Measurements from ENCODE around the gene PTPRH. TPM values are rescaled to one million over a fixed set of nuclear protein-coding genes. Genes with fewer than 3 reads are reported as not detected.
"Not testable (repeated sequence)": the region's sequence is repeated elsewhere in the genome, so short reads cannot be mapped to it uniquely, and the experiment has no call there.

PTPRH gene
- total RNA-seq, 2 donors from 2014 or later: 76.3 to 131 TPM

DNA sequence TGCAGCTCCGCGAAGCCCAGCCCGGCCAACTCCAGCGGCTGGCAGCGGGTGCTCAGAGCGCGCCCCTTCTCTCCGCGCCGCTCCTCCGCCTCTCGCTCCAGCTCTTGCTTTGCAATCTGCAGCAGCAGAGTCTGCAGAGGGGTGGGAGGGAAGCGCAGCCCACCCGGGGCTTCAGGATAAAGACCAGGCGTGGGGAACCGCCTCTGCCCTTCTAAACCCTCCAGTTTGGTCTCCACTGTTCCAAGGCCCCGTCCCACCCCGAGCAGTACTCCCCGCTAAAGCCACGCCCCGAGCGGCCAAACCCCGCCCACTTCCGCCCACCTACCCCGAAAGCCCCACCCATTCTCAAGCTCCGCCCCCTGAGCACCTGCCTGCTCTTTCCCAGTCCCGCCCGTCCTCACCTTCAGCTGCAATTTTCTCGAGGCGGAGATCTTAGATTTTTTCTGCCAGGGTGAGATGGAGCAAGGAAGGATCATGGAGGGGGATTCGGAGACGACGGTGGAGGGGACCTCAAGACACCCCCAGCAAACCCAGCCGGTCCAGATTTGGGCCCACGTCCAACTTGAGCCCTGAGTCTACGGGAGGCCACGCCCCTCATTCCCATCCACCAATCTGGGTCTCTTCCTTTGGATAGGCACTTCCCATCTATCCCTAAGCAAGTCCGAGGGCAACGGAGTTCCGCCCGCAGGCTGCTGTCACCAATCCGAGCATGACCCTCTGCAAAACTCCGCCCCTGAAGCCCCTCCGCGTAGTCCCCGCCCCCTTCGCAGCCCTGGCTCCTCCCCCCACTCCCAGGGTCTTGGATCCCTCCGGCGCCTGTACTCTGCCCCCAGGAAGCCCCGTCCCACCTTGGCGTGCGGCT, 52.9 kb downstream of the PTPRH start:
- TF ChIP-seq, protein P1, sequence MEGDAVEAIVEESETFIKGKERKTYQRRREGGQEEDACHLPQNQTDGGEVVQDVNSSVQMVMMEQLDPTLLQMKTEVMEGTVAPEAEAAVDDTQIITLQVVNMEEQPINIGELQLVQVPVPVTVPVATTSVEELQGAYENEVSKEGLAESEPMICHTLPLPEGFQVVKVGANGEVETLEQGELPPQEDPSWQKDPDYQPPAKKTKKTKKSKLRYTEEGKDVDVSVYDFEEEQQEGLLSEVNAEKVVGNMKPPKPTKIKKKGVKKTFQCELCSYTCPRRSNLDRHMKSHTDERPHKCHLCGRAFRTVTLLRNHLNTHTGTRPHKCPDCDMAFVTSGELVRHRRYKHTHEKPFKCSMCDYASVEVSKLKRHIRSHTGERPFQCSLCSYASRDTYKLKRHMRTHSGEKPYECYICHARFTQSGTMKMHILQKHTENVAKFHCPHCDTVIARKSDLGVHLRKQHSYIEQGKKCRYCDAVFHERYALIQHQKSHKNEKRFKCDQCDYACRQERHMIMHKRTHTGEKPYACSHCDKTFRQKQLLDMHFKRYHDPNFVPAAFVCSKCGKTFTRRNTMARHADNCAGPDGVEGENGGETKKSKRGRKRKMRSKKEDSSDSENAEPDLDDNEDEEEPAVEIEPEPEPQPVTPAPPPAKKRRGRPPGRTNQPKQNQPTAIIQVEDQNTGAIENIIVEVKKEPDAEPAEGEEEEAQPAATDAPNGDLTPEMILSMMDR (IDR thresholded peaks at IDR 0.05): no peak
- H3K27me3 ChIP-seq: peaks cover 13% of the 10 kb centered on the region
- H3K36me3 ChIP-seq: no peaks in the 10 kb centered on the region
- peak overlapping the region in 1 of 2 donors; percentile 5 for H3K9ac ChIP-seq (ENCODE audit: low read depth in 2 of 2, low read length in 2 of 2)
- H3K9me3 ChIP-seq: no peaks in the 10 kb centered on the region
- intact Hi-C loops (cut with DNase I): no loop called here
- DNase-seq: peak; percentile 91
- peak overlapping the region; percentile 15 for H3K4me3 ChIP-seq
- no peak overlapping the region for H3K27ac ChIP-seq
- H3K4me1 ChIP-seq: no peaks in the 10 kb centered on the region

DNA sequence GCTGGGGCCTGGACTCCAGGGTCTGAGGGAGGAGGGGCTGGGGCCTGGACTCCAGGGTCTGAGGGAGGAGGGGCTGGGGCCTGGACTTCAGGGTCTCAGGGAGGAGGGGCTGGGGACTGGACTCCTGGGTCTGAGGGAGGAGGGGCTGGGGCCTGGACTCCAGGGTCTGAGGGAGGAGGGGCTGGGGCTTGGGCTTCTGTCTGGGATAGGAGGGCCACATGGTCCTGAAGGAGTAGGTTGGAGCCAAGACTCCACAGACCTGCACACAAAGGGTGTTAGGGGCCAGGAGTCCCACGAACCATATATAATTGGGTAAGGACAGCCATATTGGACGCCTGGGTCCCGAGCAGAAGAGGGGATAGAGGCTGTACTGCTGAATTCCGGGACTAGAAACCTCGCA, 53.5 kb downstream of the PTPRH start:
- intact Hi-C loops (cut with DNase I); H3K4me1 ChIP-seq; H3K9ac ChIP-seq (ENCODE audit: low read depth in 2 of 2, low read length in 2 of 2); H3K36me3 ChIP-seq; H3K9me3 ChIP-seq; DNase-seq; H3K27ac ChIP-seq: not testable (repeated sequence)
- Histone ChIP-seq H3K4me3 (peak overlapping the region; percentile 15), H3K27me3 (peaks cover 11% of the 10 kb centered on the region)

DNA sequence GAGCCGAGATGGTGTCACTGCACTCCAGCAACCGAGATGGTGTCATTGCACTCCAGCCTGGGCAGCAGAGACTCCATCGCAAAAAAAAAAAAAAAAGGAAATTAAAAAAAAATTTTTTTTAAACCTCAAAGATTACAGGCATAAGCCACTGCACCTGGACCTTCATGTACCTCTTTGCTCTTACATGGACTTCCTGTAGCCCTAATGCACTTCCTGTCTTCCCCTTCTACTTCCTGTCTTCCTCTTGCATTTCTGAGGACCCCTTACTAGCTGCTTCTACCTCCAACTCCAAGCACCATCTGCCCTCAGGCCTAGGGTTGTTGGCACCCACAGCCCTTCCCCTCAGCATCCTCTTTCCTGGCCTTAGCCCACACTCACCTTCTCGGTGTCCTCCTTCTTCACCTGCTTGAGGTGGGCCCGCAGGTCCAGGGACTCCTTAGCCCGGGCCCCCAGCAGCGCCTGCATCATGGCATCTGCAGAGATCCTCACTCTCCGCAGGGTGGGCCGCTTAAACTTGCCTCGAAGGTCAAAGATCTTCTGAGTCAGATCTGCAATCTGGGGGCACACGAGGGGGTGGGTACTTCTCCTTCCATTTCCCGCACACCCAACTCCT, 55.5 kb downstream of the PTPRH start:
- Histone ChIP-seq H3K4me3 (no peak overlapping the region), H3K9me3 (no peaks in the 10 kb centered on the region), H3K27ac (no peak overlapping the region), H3K27me3 (peaks cover 11% of the 10 kb centered on the region), H3K4me1 (no peaks in the 10 kb centered on the region), H3K36me3 (no peaks in the 10 kb centered on the region), H3K9ac (ENCODE audit: low read depth in 2 of 2, low read length in 2 of 2) (no peak overlapping the region)
- TF ChIP-seq, protein P1 (IDR thresholded peaks at IDR 0.05): no peak
- no peak for DNase-seq
- intact Hi-C loops (cut with DNase I): no loop called here

DNA sequence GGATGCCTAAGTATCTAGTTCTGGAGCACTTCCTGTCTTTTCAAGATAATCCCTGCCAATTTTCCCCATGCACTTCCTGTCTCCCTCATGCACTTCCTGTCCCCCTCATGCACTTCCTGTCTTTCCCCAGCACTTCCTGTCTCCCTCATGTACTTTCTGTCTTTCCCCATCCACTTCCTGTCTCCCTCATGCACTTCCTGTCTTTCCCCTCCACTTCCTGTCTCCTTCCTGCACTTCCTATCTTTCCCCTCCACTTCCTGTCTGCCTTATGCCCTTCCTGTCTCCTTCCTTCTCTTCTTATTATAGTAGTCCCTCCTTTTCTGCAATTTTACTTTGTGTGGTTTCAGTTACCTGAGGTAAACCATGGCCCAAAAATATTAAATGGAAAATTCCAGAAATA, 57.3 kb downstream of the PTPRH start:
- H3K27me3 ChIP-seq: peaks cover 4% of the 10 kb centered on the region
- TF ChIP-seq, protein P1 (IDR thresholded peaks at IDR 0.05): no peak

DNA sequence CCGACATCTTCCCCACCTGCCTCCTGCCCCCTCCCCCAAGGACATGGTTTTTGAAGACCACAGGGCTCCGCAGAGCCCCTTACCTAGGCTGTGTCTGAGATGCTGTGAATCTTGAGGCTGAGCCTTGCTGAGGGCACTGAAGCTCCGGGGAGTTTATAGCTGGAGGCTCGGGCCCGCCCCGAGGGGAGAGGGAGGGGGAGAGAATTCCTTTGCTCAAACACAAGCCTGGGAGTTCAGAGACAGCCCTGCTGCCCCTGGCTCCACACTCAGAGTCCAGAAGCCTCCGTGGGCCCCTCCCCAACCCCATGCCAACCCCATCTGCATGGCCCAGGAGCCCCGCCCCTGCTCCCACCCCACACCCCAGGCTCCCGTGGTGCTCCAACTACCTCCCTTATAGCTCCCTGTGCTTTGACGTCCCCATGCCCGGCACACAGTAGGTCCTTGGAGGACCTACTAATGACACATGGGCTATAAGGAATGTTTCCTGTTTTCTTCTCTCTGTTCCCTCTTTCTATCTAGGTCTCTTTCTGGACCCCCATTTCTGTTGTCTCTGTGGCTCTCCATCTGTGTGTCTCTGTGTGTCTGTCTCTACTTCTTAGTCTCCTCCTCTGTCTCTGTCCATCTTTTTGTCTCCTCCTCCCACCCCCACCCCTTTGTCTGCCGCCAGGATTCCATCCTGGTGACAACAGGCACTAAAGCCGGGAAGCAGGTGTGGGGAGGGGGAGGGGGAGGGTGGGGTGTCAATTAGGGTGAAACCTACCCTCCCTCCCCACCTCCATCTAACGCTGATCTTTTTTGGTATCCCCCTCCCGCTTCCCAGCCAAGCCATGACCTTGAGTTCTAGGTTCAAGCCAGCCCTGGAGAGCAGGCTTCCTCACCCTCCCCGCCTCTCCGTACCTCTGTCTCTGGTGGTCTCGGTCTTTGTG, 60.0 kb downstream of the PTPRH start, which contains the start of gene TNNT1:
Gene TNNT1, minus strand, starts transcription at position 129 of the 926 bp plus-strand sequence. CDS start 2,049 bp downstream, outside the sequence.
- H3K4me3 ChIP-seq: no peak within 1 kb of the TSS
- H3K4me1 ChIP-seq: no peaks in the 10 kb centered on the region
- H3K9me3 ChIP-seq: no peaks in the 10 kb centered on the region
- H3K27ac ChIP-seq: no peak within 1 kb of the TSS
- no peaks in the 10 kb centered on the region for H3K36me3 ChIP-seq
- peaks cover 11% of the 10 kb centered on the region for H3K27me3 ChIP-seq
- H3K9ac ChIP-seq (ENCODE audit: low read depth in 2 of 2, low read length in 2 of 2): no peak within 1 kb of the TSS
- intact Hi-C loops (cut with DNase I): no loop called here
- TF ChIP-seq, protein P1 (IDR thresholded peaks at IDR 0.05): no peak
- no peak for DNase-seq

More for the DNA sequence above, 57.3 kb downstream of the PTPRH start:
- Histone ChIP-seq H3K9me3 (no peaks in the 10 kb centered on the region), H3K27ac (no peak overlapping the region), H3K4me1 (no peaks in the 10 kb centered on the region), H3K4me3 (no peak overlapping the region), H3K9ac (ENCODE audit: low read depth in 2 of 2, low read length in 2 of 2) (no peak overlapping the region), H3K36me3 (no peaks in the 10 kb centered on the region)
- no peak for DNase-seq
- intact Hi-C loops (cut with DNase I): no loop called here

Measured in colonic mucosa (tissue), 4 donors.